Adrenal gland (tissue), 12 donors: ENCODE results near the gene BTLA. TPM values are rescaled to one million over a fixed set of nuclear protein-coding genes. Genes with fewer than 3 reads are reported as not detected.
"Not testable (repeated sequence)": the region's sequence is repeated elsewhere in the genome, so short reads cannot be mapped to it uniquely, and the experiment has no call there.

Experiments
- DNase-seq, 7 donors: peaks; one replicate each; pipeline ENCODE4 v3.0.0-alpha.2; 2019 to 2020
- H3K27ac ChIP-seq, 5 donors: fragments of 200-600 bp; sonication (generic) in 4 of 5; 1 replicate in 3 of 5; 2 replicates in 2 of 5; pipeline versions ENCODE4 v1.5.1 to v1.8.0; 2016 to 2020; ENCODE audit warnings: mild to moderate bottlenecking in 1 of 5
- H3K27me3 ChIP-seq: fragments of 200-600 bp; 2 replicates; pipeline ENCODE4 v1.8.0; 2021
- H3K36me3 ChIP-seq, 2 donors: fragments of 200-600 bp; replicated peaks in 1 of 2; 1 replicate in 1 of 2; 2 replicates in 1 of 2; pipeline versions ENCODE4 v1.5.1 to v1.8.0; 2018 to 2022
- H3K4me1 ChIP-seq, 2 donors: fragments of 200-600 bp; replicated peaks in 1 of 2; 1 replicate in 1 of 2; 2 replicates in 1 of 2; pipeline versions ENCODE4 v1.5.1 to v1.8.0; 2018 to 2021
- H3K4me3 ChIP-seq, 4 donors: fragments of 200-600 bp; sonication (generic) in 3 of 4; one replicate each; pipeline ENCODE4 v1.5.1; 2016 to 2018
- H3K9me3 ChIP-seq, 3 donors: fragments of 200-600 bp; sonication (generic) in 1 of 3; replicated peaks in 1 of 3; 1 replicate in 2 of 3; 2 replicates in 1 of 3; pipeline versions ENCODE4 v1.5.1 to v1.8.0; 2016 to 2021
- POLR2A ChIP-seq, 2 donors: fragments of 450-650 bp; IDR thresholded peaks; one replicate each; pipeline ENCODE4 v1.6.1; 2017; ENCODE audit warnings: antibody characterized with exemption in 2 of 2, mild to moderate bottlenecking in 2 of 2, moderate library complexity in 1 of 2
- WGBS, 4 donors: extraction: QIAGEN DNeasy Blood & Tissue Kit in 2 of 4; methylation state at CpG; one replicate each; pipeline versions ENCODE4 v1.1.5 to v1.1.7; 2013 to 2017; 5-methylcytosine and 5-hydroxymethylcytosine counted together
- intact Hi-C, 2 donors: fragments of 100-400 bp; cut with DNase I; formaldehyde crosslinking; loops; one replicate each; pipeline versions ENCODE4 v1.14.1 to v1.15.0; 2022 to 2023
- polyA plus RNA-seq, 3 donors: library from polyadenylated mRNA; stranded (reverse); fragments of 200-250 nt in 2 of 3; fragments of 350-450 nt in 1 of 3; fragmentation: Illumina TruSeq in 1 of 3; extraction: RNeasy Lipid Tissue Mini Kit (QIAGEN cat#74804) in 1 of 3; gene quantifications; one replicate each; pipeline ENCODE4 v1.2.3, GENCODE V29; 2013 to 2014
- total RNA-seq, 9 donors: library from RNA; depleted of rRNA in 4 of 9; stranded (reverse); fragments of >200 nt in 4 of 9; fragments of 120-200 nt in 1 of 9; fragmentation: NEBNext Ultra II Directional in 1 of 9; extraction: Animal tissue kit (Norgen Biotek cat#: 25700) in 1 of 9; gene quantifications; one replicate each; pipeline versions ENCODE4 v1.1.0 to v1.2.4, GENCODE V29; 2013 to 2023
- TF ChIP-seq, protein P1 (sequence below), 6 experiments: fragments of 450-650 bp in 4 of 6; fragments of 200-600 bp in 2 of 6; sonication (generic) in 1 of 6; IDR thresholded peaks; 1 replicate in 5 of 6; 2 replicates in 1 of 6; pipeline versions ENCODE4 v1.5.1 to v1.8.0; 2016 to 2021; ENCODE audit warnings: antibody characterized with exemption in 6 of 6, mild to moderate bottlenecking in 2 of 6, moderate library complexity in 1 of 6
- donor health status: healthy with polysubstance abuse.
- donor health status: Bipolar disorder and iron deficiency.
- donor health status: DM: yes; HTN: yes; CAD: no.
- donor health status: DM: no; HTN: no; CAD: no.
- donor health status: DM: no; HTN: no; CAD: no.
- donor health status: DM: yes; HTN: yes; CAD: no.

BTLA gene
- total and polyA plus RNA-seq, 12 donors: 0.13 to 0.47 (median 0.22) TPM; not detected in 4

DNA sequence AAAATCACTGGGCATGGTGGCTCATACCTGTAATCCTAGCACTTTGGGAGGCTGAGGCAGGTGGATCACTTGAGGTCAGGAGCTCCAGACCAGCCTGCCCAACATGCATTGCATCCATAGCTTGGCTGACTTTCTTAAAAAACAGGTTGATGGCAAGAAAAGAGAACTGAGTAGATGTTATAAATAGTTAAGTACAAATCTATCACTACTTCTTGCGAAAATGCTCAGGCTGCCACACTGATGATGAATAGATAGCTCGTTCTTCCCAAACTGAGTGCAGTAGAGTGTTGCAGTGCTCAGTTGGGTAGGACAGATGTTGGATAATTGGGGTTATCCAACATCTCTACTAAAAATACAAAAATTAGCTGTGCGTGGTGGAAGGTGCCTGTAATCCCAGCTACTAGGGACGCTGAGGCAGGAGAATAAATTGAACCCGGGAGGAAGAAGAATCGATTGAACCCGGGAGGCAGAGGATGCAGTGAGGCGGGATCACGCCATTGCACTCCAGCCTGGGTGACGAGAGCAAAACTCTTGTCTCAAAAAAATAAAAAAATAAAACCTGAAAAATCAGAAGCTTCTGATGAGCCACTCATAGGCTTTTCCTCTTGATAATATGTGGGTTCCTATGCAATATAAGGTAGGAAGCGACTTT is 1.2 kb downstream of the BTLA start:
- DNase-seq: no peak
- Histone ChIP-seq H3K27ac (no peak overlapping the region), H3K27me3 (no peaks in the 10 kb centered on the region), H3K4me3 (no peak overlapping the region), H3K4me1 (no peaks in the 10 kb centered on the region), H3K9me3 (no peaks in the 10 kb centered on the region), H3K36me3 (no peaks in the 10 kb centered on the region)
- 85 to 91% (median 89%) methylated on average over 11 of the region's 11 CpGs for WGBS, 4 donors
- intact Hi-C loops: no loop called here
- TF ChIP-seq, protein P1, sequence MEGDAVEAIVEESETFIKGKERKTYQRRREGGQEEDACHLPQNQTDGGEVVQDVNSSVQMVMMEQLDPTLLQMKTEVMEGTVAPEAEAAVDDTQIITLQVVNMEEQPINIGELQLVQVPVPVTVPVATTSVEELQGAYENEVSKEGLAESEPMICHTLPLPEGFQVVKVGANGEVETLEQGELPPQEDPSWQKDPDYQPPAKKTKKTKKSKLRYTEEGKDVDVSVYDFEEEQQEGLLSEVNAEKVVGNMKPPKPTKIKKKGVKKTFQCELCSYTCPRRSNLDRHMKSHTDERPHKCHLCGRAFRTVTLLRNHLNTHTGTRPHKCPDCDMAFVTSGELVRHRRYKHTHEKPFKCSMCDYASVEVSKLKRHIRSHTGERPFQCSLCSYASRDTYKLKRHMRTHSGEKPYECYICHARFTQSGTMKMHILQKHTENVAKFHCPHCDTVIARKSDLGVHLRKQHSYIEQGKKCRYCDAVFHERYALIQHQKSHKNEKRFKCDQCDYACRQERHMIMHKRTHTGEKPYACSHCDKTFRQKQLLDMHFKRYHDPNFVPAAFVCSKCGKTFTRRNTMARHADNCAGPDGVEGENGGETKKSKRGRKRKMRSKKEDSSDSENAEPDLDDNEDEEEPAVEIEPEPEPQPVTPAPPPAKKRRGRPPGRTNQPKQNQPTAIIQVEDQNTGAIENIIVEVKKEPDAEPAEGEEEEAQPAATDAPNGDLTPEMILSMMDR (IDR thresholded peaks at IDR 0.05): no peak
- TF ChIP-seq POLR2A (IDR thresholded peaks at IDR 0.05): no peak

DNA sequence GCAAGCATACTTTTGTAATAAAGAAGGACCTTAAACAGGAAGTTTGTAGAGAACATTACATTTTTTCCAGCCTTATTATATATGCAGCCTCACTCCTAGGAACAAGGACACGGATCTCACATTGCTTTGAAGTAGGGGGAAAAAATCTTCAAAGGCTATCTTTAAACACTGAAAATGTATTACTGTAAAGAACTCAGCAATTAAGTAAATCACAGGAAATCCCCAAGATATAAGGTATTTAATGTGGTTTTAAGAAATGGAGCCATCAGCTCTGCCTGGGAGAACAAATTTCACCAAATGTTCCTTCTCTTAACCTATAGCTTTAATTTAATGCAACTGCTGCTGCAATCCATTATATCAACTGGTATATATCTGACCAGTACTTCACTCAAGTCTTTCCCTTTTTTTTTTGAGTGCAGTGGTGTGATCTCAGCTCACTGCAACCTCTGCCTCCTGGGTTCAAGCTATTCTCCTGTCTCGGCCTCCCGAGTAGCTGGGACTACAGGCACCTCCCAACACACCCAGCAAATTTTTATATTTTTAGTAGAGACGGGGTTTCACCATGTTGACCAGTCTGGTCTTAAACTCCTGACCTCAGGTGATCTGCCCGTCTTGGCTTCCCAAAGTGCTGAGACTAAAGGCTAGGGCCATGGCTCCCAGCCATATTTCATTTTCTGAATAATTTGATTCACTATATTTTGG is 2.8 kb downstream of the BTLA start:
- Histone ChIP-seq H3K9me3 (no peaks in the 10 kb centered on the region), H3K36me3 (no peaks in the 10 kb centered on the region), H3K27ac (no peak overlapping the region), H3K27me3 (no peaks in the 10 kb centered on the region), H3K4me1 (no peaks in the 10 kb centered on the region), H3K4me3 (no peak overlapping the region)
- no peak for TF ChIP-seq POLR2A (IDR thresholded peaks at IDR 0.05)
- TF ChIP-seq, protein P1 (IDR thresholded peaks at IDR 0.05): no peak
- 80 to 84% (median 82%) methylated on average over 5 of the region's 5 CpGs for WGBS, 4 donors
- intact Hi-C loops: no loop called here
- DNase-seq: no peak

DNA sequence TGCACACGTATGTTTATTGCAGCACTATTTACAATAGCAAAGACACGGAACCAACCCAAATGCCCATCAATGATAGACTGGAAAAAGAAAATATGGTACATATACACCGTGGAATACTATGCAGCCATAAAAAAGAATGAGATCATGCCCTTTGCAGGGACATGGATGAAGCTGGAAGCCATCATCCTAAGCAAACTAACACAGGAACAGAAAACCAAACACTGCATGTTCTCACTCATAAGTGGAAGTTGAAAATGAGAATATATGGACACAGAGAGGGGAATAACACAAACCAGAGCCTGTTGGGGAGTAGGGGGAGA is 4.9 kb downstream of the BTLA start:
- H3K27me3 ChIP-seq, intact Hi-C loops, H3K9me3 ChIP-seq, H3K36me3 ChIP-seq, H3K4me1 ChIP-seq, H3K27ac ChIP-seq, DNase-seq, H3K4me3 ChIP-seq: not testable (repeated sequence)
- 89 to 94% (median 92%) methylated on average over 3 of the region's 3 CpGs for WGBS, 4 donors

DNA sequence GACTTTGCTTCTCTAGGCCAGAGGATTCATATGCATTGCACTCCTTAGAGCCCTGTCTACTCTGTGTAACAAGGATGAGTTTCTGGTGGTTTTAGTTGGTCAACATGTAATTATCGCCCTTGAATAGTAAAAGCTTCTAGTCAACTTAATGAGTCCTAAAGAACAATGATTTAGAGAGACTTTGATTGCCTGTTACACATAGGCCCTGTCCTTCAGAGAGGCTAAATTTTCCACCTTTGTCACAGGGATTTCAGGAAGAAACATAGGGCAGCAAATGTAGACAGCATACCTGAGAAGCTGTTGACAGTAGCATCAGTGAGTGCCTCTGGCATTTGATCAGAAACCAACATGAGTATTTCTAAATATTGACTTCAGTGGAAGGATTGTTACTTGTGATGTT is 7.1 kb downstream of the BTLA start:
- H3K4me1 ChIP-seq: no peaks in the 10 kb centered on the region
- 89 to 93% (median 90%) methylated on average over 1 of the region's 1 CpG for WGBS, 4 donors

More for the DNA sequence above, 7.1 kb downstream of the BTLA start:
- Histone ChIP-seq H3K4me3 (no peak overlapping the region), H3K27me3 (no peaks in the 10 kb centered on the region), H3K9me3 (no peaks in the 10 kb centered on the region), H3K27ac (no peak overlapping the region), H3K36me3 (no peaks in the 10 kb centered on the region)
- DNase-seq: no peak
- intact Hi-C loops: no loop called here
- TF ChIP-seq, protein P1 (IDR thresholded peaks at IDR 0.05): no peak
- TF ChIP-seq POLR2A (IDR thresholded peaks at IDR 0.05): no peak
